Neural cell (in vitro differentiated cells): Measurements from ENCODE around the gene CKLF.

Experiments used
- MXI1 ChIP-seq: fragments of 450-650 bp; conservative IDR thresholded peaks from 2 replicates; pipeline ENCODE4 v1.6.1; 2014; ENCODE audit warnings: antibody characterized with exemption, mild to moderate bottlenecking; ENCODE audit not compliant: poor library complexity, severe bottlenecking
- RAD21 ChIP-seq: fragments of 450-650 bp; conservative IDR thresholded peaks from 2 replicates; pipeline ENCODE4 v1.6.1; 2014; ENCODE audit warnings: antibody characterized with exemption, mild to moderate bottlenecking, moderate library complexity
- TF ChIP-seq, protein P1 (sequence below): fragments of 450-650 bp; IDR thresholded peaks from 2 replicates; pipeline ENCODE4 v1.5.1; 2014; ENCODE audit warnings: antibody characterized with exemption, mild to moderate bottlenecking, moderate library complexity; ENCODE audit not compliant: poor library complexity, severe bottlenecking
- TF ChIP-seq, protein P2 (sequence below): IDR thresholded peaks from 2 replicates; pipeline ENCODE4 v1.6.1; 2012; ENCODE audit warnings: borderline replicate concordance

DNA sequence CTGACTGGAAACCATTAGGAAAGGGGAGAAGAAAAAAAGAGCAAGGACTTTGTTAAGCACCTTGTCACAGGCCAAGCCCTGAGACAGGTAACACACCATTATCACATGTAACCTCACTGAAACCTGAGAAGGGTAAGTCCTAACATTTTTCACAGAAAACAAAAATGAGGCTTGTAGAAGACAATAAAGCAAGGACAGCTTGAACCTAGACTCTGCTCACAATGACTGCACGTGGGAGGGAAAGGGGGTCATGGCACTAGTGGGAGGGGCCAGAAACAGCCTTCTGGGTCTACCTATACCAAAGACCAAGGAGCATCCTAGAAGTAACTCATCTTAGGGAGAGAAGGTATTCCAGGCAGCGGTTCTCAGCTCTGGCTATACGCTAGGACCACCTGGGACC is 10.0 kb upstream of the CKLF start:
- TF ChIP-seq, protein P1, sequence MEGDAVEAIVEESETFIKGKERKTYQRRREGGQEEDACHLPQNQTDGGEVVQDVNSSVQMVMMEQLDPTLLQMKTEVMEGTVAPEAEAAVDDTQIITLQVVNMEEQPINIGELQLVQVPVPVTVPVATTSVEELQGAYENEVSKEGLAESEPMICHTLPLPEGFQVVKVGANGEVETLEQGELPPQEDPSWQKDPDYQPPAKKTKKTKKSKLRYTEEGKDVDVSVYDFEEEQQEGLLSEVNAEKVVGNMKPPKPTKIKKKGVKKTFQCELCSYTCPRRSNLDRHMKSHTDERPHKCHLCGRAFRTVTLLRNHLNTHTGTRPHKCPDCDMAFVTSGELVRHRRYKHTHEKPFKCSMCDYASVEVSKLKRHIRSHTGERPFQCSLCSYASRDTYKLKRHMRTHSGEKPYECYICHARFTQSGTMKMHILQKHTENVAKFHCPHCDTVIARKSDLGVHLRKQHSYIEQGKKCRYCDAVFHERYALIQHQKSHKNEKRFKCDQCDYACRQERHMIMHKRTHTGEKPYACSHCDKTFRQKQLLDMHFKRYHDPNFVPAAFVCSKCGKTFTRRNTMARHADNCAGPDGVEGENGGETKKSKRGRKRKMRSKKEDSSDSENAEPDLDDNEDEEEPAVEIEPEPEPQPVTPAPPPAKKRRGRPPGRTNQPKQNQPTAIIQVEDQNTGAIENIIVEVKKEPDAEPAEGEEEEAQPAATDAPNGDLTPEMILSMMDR = no peak
- TF ChIP-seq RAD21 (no peak), MXI1 (no peak)
- TF ChIP-seq, protein P2, sequence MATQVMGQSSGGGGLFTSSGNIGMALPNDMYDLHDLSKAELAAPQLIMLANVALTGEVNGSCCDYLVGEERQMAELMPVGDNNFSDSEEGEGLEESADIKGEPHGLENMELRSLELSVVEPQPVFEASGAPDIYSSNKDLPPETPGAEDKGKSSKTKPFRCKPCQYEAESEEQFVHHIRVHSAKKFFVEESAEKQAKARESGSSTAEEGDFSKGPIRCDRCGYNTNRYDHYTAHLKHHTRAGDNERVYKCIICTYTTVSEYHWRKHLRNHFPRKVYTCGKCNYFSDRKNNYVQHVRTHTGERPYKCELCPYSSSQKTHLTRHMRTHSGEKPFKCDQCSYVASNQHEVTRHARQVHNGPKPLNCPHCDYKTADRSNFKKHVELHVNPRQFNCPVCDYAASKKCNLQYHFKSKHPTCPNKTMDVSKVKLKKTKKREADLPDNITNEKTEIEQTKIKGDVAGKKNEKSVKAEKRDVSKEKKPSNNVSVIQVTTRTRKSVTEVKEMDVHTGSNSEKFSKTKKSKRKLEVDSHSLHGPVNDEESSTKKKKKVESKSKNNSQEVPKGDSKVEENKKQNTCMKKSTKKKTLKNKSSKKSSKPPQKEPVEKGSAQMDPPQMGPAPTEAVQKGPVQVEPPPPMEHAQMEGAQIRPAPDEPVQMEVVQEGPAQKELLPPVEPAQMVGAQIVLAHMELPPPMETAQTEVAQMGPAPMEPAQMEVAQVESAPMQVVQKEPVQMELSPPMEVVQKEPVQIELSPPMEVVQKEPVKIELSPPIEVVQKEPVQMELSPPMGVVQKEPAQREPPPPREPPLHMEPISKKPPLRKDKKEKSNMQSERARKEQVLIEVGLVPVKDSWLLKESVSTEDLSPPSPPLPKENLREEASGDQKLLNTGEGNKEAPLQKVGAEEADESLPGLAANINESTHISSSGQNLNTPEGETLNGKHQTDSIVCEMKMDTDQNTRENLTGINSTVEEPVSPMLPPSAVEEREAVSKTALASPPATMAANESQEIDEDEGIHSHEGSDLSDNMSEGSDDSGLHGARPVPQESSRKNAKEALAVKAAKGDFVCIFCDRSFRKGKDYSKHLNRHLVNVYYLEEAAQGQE = no peak
